ENCODE data around the gene OXTR.

GRCh38 chr3:8762607-8763377 lies 6.6 kb downstream of the OXTR start:
- TF ChIP-seq ZNF274 (IDR thresholded peaks at IDR 0.05; ENCODE audit: low read depth, low read length) (no peak), SUZ12 (IDR thresholded peaks at IDR 0.05; ENCODE audit: extremely low read depth, insufficient read depth, insufficient read length) (no peak), YY1 (IDR thresholded peaks at IDR 0.05; ENCODE audit: insufficient read depth, insufficient read length) (no peak)
